ENCODE results near the gene KIF21B.

KIF21B gene

DNA sequence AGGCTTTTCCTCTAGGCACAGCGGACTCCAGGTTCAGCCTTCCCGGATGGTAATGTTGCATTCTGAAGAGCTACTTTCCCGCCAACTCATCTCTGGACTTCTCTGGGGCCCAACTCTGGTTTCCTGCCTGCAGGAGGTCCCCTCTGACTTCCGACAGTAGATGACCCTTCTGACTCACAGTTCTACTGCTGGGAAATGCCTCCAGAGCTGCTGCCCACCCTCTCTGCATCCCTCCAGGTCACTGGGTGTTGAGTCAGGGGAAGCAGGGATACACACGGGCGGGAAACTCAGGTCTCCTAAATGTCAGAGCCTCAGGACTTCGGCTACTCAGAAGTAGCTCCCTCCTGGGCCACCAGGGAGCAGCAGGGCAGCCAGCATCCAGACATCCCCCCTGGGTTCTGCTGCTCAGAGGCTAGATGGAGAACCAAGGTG is 2.1 kb upstream of the KIF21B start:
- Histone ChIP-seq H3K79me2 (ENCODE audit: insufficient read depth, low read length) (peaks cover 26% of the 10 kb centered on the region), H3K4me3 (ENCODE audit: low read length, poor library complexity, severe bottlenecking) (no peak overlapping the region), H4K20me1 (ENCODE audit: insufficient read depth, low read length, poor library complexity, severe bottlenecking) (no peaks in the 10 kb centered on the region), H3K27me3 (ENCODE audit: insufficient read depth, low read length, poor library complexity, severe bottlenecking) (no peaks in the 10 kb centered on the region), H3K9me3 (ENCODE audit: insufficient read depth, low read depth, low read length) (no peaks in the 10 kb centered on the region), H3K4me2 (ENCODE audit: low read depth, low read length, poor library complexity, severe bottlenecking) (no peak overlapping the region), H2AFZ (ENCODE audit: low read length) (no peak overlapping the region), H3K4me1 (ENCODE audit: insufficient read depth, low read length, poor library complexity, severe bottlenecking) (peaks cover 42% of the 10 kb centered on the region), H3K9me2 (replicated peaks; ENCODE audit: low read depth, low read length) (no peaks in the 10 kb centered on the region), H3K9ac (ENCODE audit: low read depth, low read length, poor library complexity, severe bottlenecking) (no peak overlapping the region), H3F3A (ENCODE audit: low read depth) (0 out of 2 replicates have a peak, but pooled peaks cover under 1% of the 10 kb centered on the region), H3K36me3 (ENCODE audit: insufficient read depth, low read length) (no peaks in the 10 kb centered on the region)
- TF ChIP-seq, protein P1, sequence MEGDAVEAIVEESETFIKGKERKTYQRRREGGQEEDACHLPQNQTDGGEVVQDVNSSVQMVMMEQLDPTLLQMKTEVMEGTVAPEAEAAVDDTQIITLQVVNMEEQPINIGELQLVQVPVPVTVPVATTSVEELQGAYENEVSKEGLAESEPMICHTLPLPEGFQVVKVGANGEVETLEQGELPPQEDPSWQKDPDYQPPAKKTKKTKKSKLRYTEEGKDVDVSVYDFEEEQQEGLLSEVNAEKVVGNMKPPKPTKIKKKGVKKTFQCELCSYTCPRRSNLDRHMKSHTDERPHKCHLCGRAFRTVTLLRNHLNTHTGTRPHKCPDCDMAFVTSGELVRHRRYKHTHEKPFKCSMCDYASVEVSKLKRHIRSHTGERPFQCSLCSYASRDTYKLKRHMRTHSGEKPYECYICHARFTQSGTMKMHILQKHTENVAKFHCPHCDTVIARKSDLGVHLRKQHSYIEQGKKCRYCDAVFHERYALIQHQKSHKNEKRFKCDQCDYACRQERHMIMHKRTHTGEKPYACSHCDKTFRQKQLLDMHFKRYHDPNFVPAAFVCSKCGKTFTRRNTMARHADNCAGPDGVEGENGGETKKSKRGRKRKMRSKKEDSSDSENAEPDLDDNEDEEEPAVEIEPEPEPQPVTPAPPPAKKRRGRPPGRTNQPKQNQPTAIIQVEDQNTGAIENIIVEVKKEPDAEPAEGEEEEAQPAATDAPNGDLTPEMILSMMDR (conservative IDR thresholded peaks at IDR 0.05; ENCODE audit: low read length) = peak; percentile 54
- no peak for TF ChIP-seq EZH2phosphoT487 (IDR thresholded peaks at IDR 0.05; ENCODE audit: borderline replicate concordance)

DNA sequence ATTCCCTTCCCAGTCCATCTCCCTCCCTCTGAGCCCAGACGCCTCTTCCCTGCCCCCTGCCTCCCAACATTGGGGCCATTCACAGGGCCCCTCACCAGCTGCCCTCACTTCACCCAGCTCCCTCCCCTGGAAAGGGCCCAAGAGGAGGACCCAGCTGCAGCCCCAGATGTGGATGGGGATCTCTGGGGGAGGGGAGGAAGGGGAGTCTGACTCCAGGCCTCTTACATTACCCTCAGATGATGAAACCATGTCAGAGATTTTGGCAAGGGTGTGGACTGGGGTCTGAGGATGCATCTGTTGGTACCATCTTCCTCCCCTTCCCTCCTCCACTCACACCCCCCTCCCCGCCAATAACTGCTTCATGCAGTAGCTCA is 1.1 kb upstream of the KIF21B start:
- peaks cover 10% of the 10 kb centered on the region for H3F3A ChIP-seq (ENCODE audit: low read depth)
- no peaks in the 10 kb centered on the region for H3K36me3 ChIP-seq (ENCODE audit: insufficient read depth, low read length)
- H3K4me1 ChIP-seq (ENCODE audit: insufficient read depth, low read length, poor library complexity, severe bottlenecking) = peaks cover 52% of the 10 kb centered on the region
- no peak overlapping the region for H3K4me3 ChIP-seq (ENCODE audit: low read length, poor library complexity, severe bottlenecking)
- no peaks in the 10 kb centered on the region for H3K9me3 ChIP-seq (ENCODE audit: insufficient read depth, low read depth, low read length)
- H3K4me2 ChIP-seq (ENCODE audit: low read depth, low read length, poor library complexity, severe bottlenecking) = no peak overlapping the region
- H3K27me3 ChIP-seq (ENCODE audit: insufficient read depth, low read length, poor library complexity, severe bottlenecking) = no peaks in the 10 kb centered on the region
- no peak for TF ChIP-seq EZH2phosphoT487 (IDR thresholded peaks at IDR 0.05; ENCODE audit: borderline replicate concordance)
- TF ChIP-seq, protein P1 (conservative IDR thresholded peaks at IDR 0.05; ENCODE audit: low read length) = no peak
- no peaks in the 10 kb centered on the region for H4K20me1 ChIP-seq (ENCODE audit: insufficient read depth, low read length, poor library complexity, severe bottlenecking)
- no peak overlapping the region for H3K9ac ChIP-seq (ENCODE audit: low read depth, low read length, poor library complexity, severe bottlenecking)
- no peak overlapping the region for H2AFZ ChIP-seq (ENCODE audit: low read length)
- H3K9me2 ChIP-seq (replicated peaks; ENCODE audit: low read depth, low read length) = no peaks in the 10 kb centered on the region
- peaks cover 30% of the 10 kb centered on the region for H3K79me2 ChIP-seq (ENCODE audit: insufficient read depth, low read length)

DNA sequence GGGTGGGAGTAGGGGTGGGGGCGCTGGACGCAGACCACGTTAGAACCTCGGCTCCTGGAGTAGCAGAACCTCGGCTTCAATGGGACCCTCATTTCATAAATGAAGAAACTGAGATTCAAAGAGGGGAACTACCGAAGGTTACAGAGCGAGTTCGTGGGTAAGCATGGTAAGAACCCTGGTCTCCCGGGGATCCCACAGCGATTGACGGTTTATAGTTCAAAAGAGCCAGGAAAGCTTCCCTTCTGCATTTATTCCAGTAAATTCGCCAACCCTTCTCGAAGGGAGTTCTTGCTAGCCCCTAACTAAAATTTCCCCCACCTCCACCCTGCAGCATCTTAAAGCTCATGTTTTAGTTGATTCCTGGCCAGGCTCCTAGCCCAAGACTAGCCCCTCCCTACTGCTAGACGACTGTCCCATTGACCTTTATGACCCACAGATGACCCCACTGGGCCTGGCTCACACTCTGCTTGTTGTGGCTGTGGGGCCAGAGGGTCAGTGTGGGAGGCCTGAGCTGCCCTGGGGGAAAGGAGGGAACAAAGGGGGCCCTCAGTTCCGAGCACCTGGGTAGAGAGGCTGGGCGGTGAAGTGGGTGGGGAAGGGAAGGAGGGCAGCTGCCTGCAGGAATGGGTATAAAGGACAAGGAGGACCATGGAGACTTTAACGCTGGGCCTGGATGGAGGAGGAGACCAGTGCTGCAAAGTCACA is 558 bp upstream of the KIF21B start:
- TF ChIP-seq, protein P1 (conservative IDR thresholded peaks at IDR 0.05; ENCODE audit: low read length) = no peak
- TF ChIP-seq EZH2phosphoT487 (IDR thresholded peaks at IDR 0.05; ENCODE audit: borderline replicate concordance) = no peak
- H3F3A ChIP-seq (ENCODE audit: low read depth) = peaks cover 11% of the 10 kb centered on the region
- no peaks in the 10 kb centered on the region for H4K20me1 ChIP-seq (ENCODE audit: insufficient read depth, low read length, poor library complexity, severe bottlenecking)
- no peak overlapping the region for H2AFZ ChIP-seq (ENCODE audit: low read length)
- no peak overlapping the region for H3K9ac ChIP-seq (ENCODE audit: low read depth, low read length, poor library complexity, severe bottlenecking)
- H3K9me2 ChIP-seq (replicated peaks; ENCODE audit: low read depth, low read length) = no peaks in the 10 kb centered on the region
- H3K79me2 ChIP-seq (ENCODE audit: insufficient read depth, low read length) = peaks cover 33% of the 10 kb centered on the region
- H3K9me3 ChIP-seq (ENCODE audit: insufficient read depth, low read depth, low read length) = no peaks in the 10 kb centered on the region
- H3K27me3 ChIP-seq (ENCODE audit: insufficient read depth, low read length, poor library complexity, severe bottlenecking) = no peaks in the 10 kb centered on the region
- H3K4me3 ChIP-seq (ENCODE audit: low read length, poor library complexity, severe bottlenecking) = no peak overlapping the region
- H3K4me2 ChIP-seq (ENCODE audit: low read depth, low read length, poor library complexity, severe bottlenecking) = peak overlapping the region; percentile 21
- H3K4me1 ChIP-seq (ENCODE audit: insufficient read depth, low read length, poor library complexity, severe bottlenecking) = peaks cover 56% of the 10 kb centered on the region
- no peaks in the 10 kb centered on the region for H3K36me3 ChIP-seq (ENCODE audit: insufficient read depth, low read length)
